Mesenchymal stem cell (in vitro differentiated cells and primary cell): ENCODE data around the gene CPNE5.
A peak's percentile ranks its signal among the peaks of the same experiment; 100 is the strongest.

ENCODE experiments used
- DNase-seq: peaks from one replicate; pipeline ENCODE4 v3.0.0-alpha.2; 2013
- H2AFZ ChIP-seq: one replicate; pipeline ENCODE4 v1.6.1; 2013; ENCODE audit warnings: low read depth, mild to moderate bottlenecking, control low read depth, inconsistent platforms, low read length, moderate library complexity
- H2AK5ac ChIP-seq: 2 replicates; pipeline ENCODE4 v1.6.1; 2013; ENCODE audit warnings: low read length, moderate library complexity, mild to moderate bottlenecking, inconsistent platforms; ENCODE audit not compliant: severe bottlenecking
- H2BK120ac ChIP-seq: one replicate; pipeline ENCODE4 v1.6.1; 2013; ENCODE audit warnings: low read depth, mild to moderate bottlenecking, inconsistent platforms, low read length, moderate library complexity
- H2BK12ac ChIP-seq, 2 experiments: one replicate each; pipeline ENCODE4 v1.6.1; 2013; ENCODE audit warnings: inconsistent platforms in 2 of 2, low read length in 2 of 2, mild to moderate bottlenecking in 2 of 2, moderate library complexity in 2 of 2, control low read depth in 1 of 2
- H2BK15ac ChIP-seq: one replicate; pipeline ENCODE4 v1.6.1; 2013; ENCODE audit warnings: mild to moderate bottlenecking, low read depth, inconsistent platforms; ENCODE audit not compliant: poor library complexity, severe bottlenecking
- H2BK5ac ChIP-seq: 2 replicates; pipeline ENCODE4 v1.6.1; 2013; ENCODE audit warnings: low read depth, mild to moderate bottlenecking, low read length, control low read depth, inconsistent platforms; ENCODE audit not compliant: poor library complexity, severe bottlenecking
- H3K14ac ChIP-seq, 2 experiments: one replicate each; pipeline ENCODE4 v1.6.1; 2013; ENCODE audit warnings: inconsistent platforms in 2 of 2, low read length in 2 of 2, control low read depth in 1 of 2, mild to moderate bottlenecking in 1 of 2, moderate library complexity in 1 of 2
- H3K18ac ChIP-seq, 2 experiments: one replicate each; pipeline ENCODE4 v1.6.1; 2013; ENCODE audit warnings: inconsistent platforms in 2 of 2, low read length in 2 of 2, control low read depth in 1 of 2, low read depth in 1 of 2, mild to moderate bottlenecking in 1 of 2
- H3K23ac ChIP-seq, 2 experiments: one replicate each; pipeline ENCODE4 v1.6.1; 2013; ENCODE audit warnings: inconsistent platforms in 2 of 2, low read length in 2 of 2, mild to moderate bottlenecking in 2 of 2, moderate library complexity in 2 of 2, control low read depth in 1 of 2
- H3K27ac ChIP-seq: 2 replicates; pipeline ENCODE4 v1.5.1; 2013; ENCODE audit warnings: mild to moderate bottlenecking, moderate library complexity, low read length, control low read depth, inconsistent platforms; ENCODE audit not compliant: poor library complexity, severe bottlenecking
- H3K27me3 ChIP-seq, 2 experiments: 2 replicates each; pipeline versions ENCODE4 v1.6.1 to v1.7.0; 2013; ENCODE audit warnings: low read length in 2 of 2, mild to moderate bottlenecking in 2 of 2, moderate library complexity in 2 of 2, control low read depth in 1 of 2, inconsistent platforms in 1 of 2; ENCODE audit not compliant: control insufficient read depth in 1 of 2, insufficient read depth in 1 of 2
- H3K36me3 ChIP-seq, 2 experiments: 2 replicates each; pipeline versions ENCODE4 v1.6.1 to v1.7.0; 2013; ENCODE audit warnings: low read length in 2 of 2, control low read depth in 1 of 2, inconsistent platforms in 1 of 2, low read depth in 1 of 2, mild to moderate bottlenecking in 1 of 2; ENCODE audit not compliant: insufficient read depth in 2 of 2, control insufficient read depth in 1 of 2
- H3K4ac ChIP-seq, 2 experiments: one replicate each; pipeline ENCODE4 v1.6.1; 2013; ENCODE audit warnings: inconsistent platforms in 2 of 2, low read length in 2 of 2, mild to moderate bottlenecking in 2 of 2, moderate library complexity in 2 of 2, control low read depth in 1 of 2, low read depth in 1 of 2
- H3K4me1 ChIP-seq: 2 replicates; pipeline ENCODE4 v1.6.1; 2013; ENCODE audit warnings: low read depth, low read length, control low read depth; ENCODE audit not compliant: control insufficient read depth, insufficient read depth
- H3K4me2 ChIP-seq: 2 replicates; pipeline ENCODE4 v1.6.1; 2013; ENCODE audit warnings: low read length, mild to moderate bottlenecking, inconsistent platforms; ENCODE audit not compliant: poor library complexity, severe bottlenecking
- H3K4me3 ChIP-seq, 2 experiments: 2 replicates each; pipeline versions ENCODE4 v1.5.1 to v1.7.0; 2013; ENCODE audit warnings: low read length in 2 of 2, mild to moderate bottlenecking in 2 of 2, control low read depth in 1 of 2, low read depth in 1 of 2; ENCODE audit not compliant: insufficient read depth in 1 of 2
- H3K79me1 ChIP-seq: replicated peaks from 2 replicates; pipeline ENCODE4 v1.6.1; 2013; ENCODE audit warnings: mild to moderate bottlenecking, control low read depth, low read length, inconsistent platforms; ENCODE audit not compliant: poor library complexity, severe bottlenecking
- H3K9ac ChIP-seq: 2 replicates; pipeline ENCODE4 v1.7.0; 2013; ENCODE audit warnings: mild to moderate bottlenecking, low read length, moderate library complexity
- H3K9me3 ChIP-seq: 2 replicates; pipeline ENCODE4 v1.7.0; 2013; ENCODE audit warnings: mild to moderate bottlenecking, low read length; ENCODE audit not compliant: control insufficient read depth
- H4K8ac ChIP-seq: one replicate; pipeline ENCODE4 v1.6.1; 2013; ENCODE audit warnings: inconsistent platforms, mild to moderate bottlenecking, low read length, moderate library complexity
- H4K91ac ChIP-seq: one replicate; pipeline ENCODE4 v1.6.1; 2013; ENCODE audit warnings: mild to moderate bottlenecking, low read length, inconsistent platforms
- WGBS: methylation state at CpG from one replicate; pipeline ENCODE4 v1.1.7; 2013; ENCODE audit warnings: mixed read lengths; 5-methylcytosine and 5-hydroxymethylcytosine counted together

The CPNE5 gene

GRCh38 chr6:36843170-36843569 is 3.9 kb upstream of the CPNE5 start:
- no peak for DNase-seq
- no peak overlapping the region for H4K8ac ChIP-seq
- WGBS, result 96% methylated on average over 4 of the region's 4 CpGs
- H3K14ac ChIP-seq, result no peak overlapping the region
- H3K23ac ChIP-seq, result no peak overlapping the region
- no peak overlapping the region for H3K27ac ChIP-seq
- H2BK12ac ChIP-seq, result no peak overlapping the region
- H3K9me3 ChIP-seq, result no peaks in the 10 kb centered on the region
- no peaks in the 10 kb centered on the region for H3K36me3 ChIP-seq
- H2AK5ac ChIP-seq, result no peak overlapping the region
- H3K4me2 ChIP-seq, result no peak overlapping the region
- no peak overlapping the region for H2BK120ac ChIP-seq
- H3K4me1 ChIP-seq, result peaks cover 20% of the 10 kb centered on the region
- H2BK15ac ChIP-seq, result no peak overlapping the region
- H3K4me3 ChIP-seq, result no peak overlapping the region
- H4K91ac ChIP-seq, result no peak overlapping the region
- H2AFZ ChIP-seq, result no peak overlapping the region
- no peak overlapping the region for H3K9ac ChIP-seq
- H3K79me1 ChIP-seq, result no peaks in the 10 kb centered on the region
- H2BK5ac ChIP-seq, result no peak overlapping the region
- no peak overlapping the region for H3K4ac ChIP-seq
- no peak overlapping the region for H3K18ac ChIP-seq
- peaks cover 33 to 62% of the 10 kb centered on the region in 2 experiments for H3K27me3 ChIP-seq

GRCh38 chr6:36841756-36842155 is 2.5 kb upstream of the CPNE5 start:
- Histone ChIP-seq H3K27me3 (peaks cover 47 to 69% of the 10 kb centered on the region in 2 experiments), H3K4ac (no peak overlapping the region), H2BK15ac (no peak overlapping the region), H3K4me1 (peaks cover 20% of the 10 kb centered on the region), H4K8ac (no peak overlapping the region), H3K4me2 (no peak overlapping the region), H3K79me1 (no peaks in the 10 kb centered on the region), H3K4me3 (no peak overlapping the region), H3K9me3 (no peaks in the 10 kb centered on the region), H2BK5ac (no peak overlapping the region), H3K36me3 (no peaks in the 10 kb centered on the region), H2AK5ac (no peak overlapping the region), H3K27ac (no peak overlapping the region), H3K14ac (no peak overlapping the region), H3K18ac (no peak overlapping the region), H2AFZ (no peak overlapping the region), H2BK12ac (no peak overlapping the region), H3K9ac (no peak overlapping the region), H4K91ac (no peak overlapping the region), H3K23ac (no peak overlapping the region), H2BK120ac (no peak overlapping the region)
- WGBS, result 96% methylated on average over 1 of the region's 2 CpGs
- no peak for DNase-seq

- Histone ChIP-seq H3K4me2 (peak overlapping the region; percentile 86), H2BK5ac (no peak overlapping the region), H2AFZ (no peak overlapping the region), H2BK12ac (no peak overlapping the region), H3K4me1 (peaks cover 20% of the 10 kb centered on the region), H2BK15ac (no peak overlapping the region), H3K18ac (peak overlapping the region in 1 of 2 experiments; percentile 16), H2BK120ac (no peak overlapping the region), H3K9me3 (no peaks in the 10 kb centered on the region), H3K79me1 (no peaks in the 10 kb centered on the region), H3K4me3 (peak overlapping the region in 1 of 2 experiments; percentile 67), H3K27ac (no peak overlapping the region), H3K23ac (no peak overlapping the region), H3K36me3 (no peaks in the 10 kb centered on the region), H4K8ac (peak overlapping the region; percentile 27), H3K27me3 (peaks cover 55 to 79% of the 10 kb centered on the region in 2 experiments), H3K4ac (no peak overlapping the region), H4K91ac (peak overlapping the region; percentile 34), H2AK5ac (no peak overlapping the region), H3K9ac (no peak overlapping the region), H3K14ac (no peak overlapping the region)
- no peak for DNase-seq
- 8% methylated on average over 44 of the region's 44 CpGs for WGBS
These were observed 1.5 kb upstream of the CPNE5 start for GRCh38 chr6:36840432-36841403.

- Histone ChIP-seq H3K27ac (no peak overlapping the region), H2BK120ac (peak overlapping the region; percentile 24), H3K4me2 (peak overlapping the region; percentile 86), H4K8ac (peak overlapping the region; percentile 27), H3K4me1 (peaks cover 20% of the 10 kb centered on the region), H2AK5ac (no peak overlapping the region), H3K36me3 (no peaks in the 10 kb centered on the region), H2BK5ac (no peak overlapping the region), H3K9ac (no peak overlapping the region), H3K14ac (no peak overlapping the region), H3K9me3 (no peaks in the 10 kb centered on the region), H3K23ac (peak overlapping the region in 1 of 2 experiments; percentile 1), H3K4me3 (peak overlapping the region; percentile 49 to 67), H3K79me1 (no peaks in the 10 kb centered on the region), H3K4ac (no peak overlapping the region), H3K27me3 (peaks cover 48 to 79% of the 10 kb centered on the region in 2 experiments), H2BK12ac (no peak overlapping the region), H2BK15ac (no peak overlapping the region), H3K18ac (peak overlapping the region in 1 of 2 experiments; percentile 15), H2AFZ (no peak overlapping the region), H4K91ac (no peak overlapping the region)
- peak; percentile 40 for DNase-seq
- WGBS, result 4% methylated on average over 35 of the region's 70 CpGs
These were observed 646 bp upstream of the CPNE5 start for GRCh38 chr6:36839749-36840431.
